ENCODE measurements around the gene DPH7.
"Not testable (repeated sequence)": the region's sequence is repeated elsewhere in the genome, so short reads cannot be mapped to it uniquely, and the experiment has no call there.

The DPH7 gene

DNA sequence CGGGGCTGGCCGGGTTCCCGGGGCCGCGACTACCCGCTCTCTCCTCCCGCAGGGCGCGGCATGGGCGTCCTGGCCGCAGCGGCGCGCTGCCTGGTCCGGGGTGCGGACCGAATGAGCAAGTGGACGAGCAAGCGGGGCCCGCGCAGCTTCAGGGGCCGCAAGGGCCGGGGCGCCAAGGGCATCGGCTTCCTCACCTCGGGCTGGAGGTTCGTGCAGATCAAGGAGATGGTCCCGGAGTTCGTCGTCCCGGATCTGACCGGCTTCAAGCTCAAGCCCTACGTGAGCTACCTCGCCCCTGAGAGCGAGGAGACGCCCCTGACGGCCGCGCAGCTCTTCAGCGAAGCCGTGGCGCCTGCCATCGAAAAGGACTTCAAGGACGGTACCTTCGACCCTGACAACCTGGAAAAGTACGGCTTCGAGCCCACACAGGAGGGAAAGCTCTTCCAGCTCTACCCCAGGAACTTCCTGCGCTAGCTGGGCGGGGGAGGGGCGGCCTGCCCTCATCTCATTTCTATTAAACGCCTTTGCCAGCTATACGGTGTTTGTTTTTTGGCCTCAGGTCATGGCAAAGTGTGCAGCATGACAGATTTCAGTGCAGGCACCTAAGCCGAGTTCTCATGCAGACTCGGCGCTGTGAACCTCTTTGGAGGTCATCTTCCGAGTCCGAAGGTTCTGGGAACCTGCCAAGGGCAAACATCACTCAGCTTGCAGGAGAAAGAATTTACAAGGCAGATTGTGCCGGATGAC is 26.5 kb downstream of the DPH7 start:
- H3K9ac ChIP-seq (ENCODE audit: low read length): peak overlapping the region; percentile 37

DNA sequence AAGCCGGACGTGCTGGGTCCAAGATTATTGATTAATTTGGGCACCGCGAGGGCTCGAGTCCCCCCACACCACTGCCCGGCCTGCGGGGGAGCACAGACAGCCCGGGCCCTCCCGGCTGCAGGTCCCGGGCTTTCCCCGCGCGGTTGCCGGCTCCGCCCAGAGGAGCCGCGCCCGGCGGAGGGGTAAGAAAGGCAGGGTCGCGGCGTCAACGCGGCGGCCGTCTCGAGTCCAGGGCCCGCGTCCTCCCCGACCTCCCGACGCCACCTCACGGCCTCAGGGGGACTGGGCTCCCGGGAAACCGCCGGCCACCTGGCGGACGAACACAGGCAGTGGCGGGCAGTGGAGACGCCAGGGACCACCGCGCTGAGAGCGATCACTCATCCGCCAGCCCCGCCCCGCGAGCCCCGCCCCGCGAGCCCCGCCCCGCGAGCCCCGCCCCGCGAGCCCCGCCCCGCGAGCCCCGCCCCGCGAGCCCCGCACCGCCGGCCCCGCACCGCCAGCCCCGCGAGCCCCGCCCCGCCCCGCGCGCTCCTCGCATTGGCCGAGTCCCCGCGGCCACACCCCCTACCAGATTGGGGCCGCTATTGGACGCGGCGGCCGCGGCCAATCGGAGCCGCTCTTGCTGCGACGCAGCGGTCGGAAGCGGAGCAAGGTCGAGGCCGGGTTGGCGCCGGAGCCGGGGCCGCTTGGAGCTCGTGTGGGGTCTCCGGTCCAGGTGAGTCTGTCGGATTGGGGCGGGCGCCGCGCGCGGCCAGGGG is 27.3 kb downstream of the DPH7 start, which contains the start of gene MRPL41:
MRPL41 (plus strand) TSS at position 616 of the 758 bp plus-strand sequence. CDS start 203 bp downstream, outside the sequence.
- H3K27me3 ChIP-seq (ENCODE audit: control insufficient read depth in 1 of 2, insufficient read depth in 2 of 2, low read length in 2 of 2): no peaks in the 10 kb centered on the region
- H3K4me3 ChIP-seq (ENCODE audit: low read depth in 1 of 2, low read length in 2 of 2): peak within 1 kb of the TSS; percentile 53 to 99
- H3K9me3 ChIP-seq (ENCODE audit: low read length): no peaks in the 10 kb centered on the region
- H3K9ac ChIP-seq (ENCODE audit: low read length): peak within 1 kb of the TSS; percentile 37
- H3K27ac ChIP-seq (ENCODE audit: low read depth, low read length): peak within 1 kb of the TSS; percentile 80
- peaks cover 14% of the 10 kb centered on the region for H3K36me3 ChIP-seq (ENCODE audit: insufficient read depth, low read length)
- H3K4me1 ChIP-seq (ENCODE audit: insufficient read depth, low read length): peaks cover 12% of the 10 kb centered on the region

More for the DNA sequence above, 26.5 kb downstream of the DPH7 start:
- Histone ChIP-seq H3K4me3 (ENCODE audit: low read depth in 1 of 2, low read length in 2 of 2) (peak overlapping the region; percentile 53 to 99), H3K27me3 (ENCODE audit: control insufficient read depth in 1 of 2, insufficient read depth in 2 of 2, low read length in 2 of 2) (no peaks in the 10 kb centered on the region), H3K27ac (ENCODE audit: low read depth, low read length) (peak overlapping the region; percentile 80), H3K4me1 (ENCODE audit: insufficient read depth, low read length) (peaks cover 12% of the 10 kb centered on the region), H3K9me3 (ENCODE audit: low read length) (no peaks in the 10 kb centered on the region), H3K36me3 (ENCODE audit: insufficient read depth, low read length) (peaks cover 20% of the 10 kb centered on the region)

DNA sequence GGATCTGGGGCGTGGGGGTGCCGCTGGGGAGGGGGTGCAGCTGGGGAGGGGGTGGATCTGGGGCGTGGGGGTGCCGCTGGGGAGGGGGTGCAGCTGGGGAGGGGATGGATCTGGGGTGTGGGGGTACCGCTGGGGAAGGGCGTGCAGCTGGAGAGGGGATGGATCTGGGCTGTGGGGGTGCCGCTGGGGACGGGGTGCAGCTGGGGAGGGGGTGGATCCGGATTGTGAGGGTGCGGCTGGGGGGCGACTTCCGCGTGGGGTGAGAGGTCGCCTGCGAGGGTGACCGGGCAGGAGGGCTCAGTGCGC is 27.8 kb downstream of the DPH7 start:
- H3K36me3 ChIP-seq (ENCODE audit: insufficient read depth, low read length): peaks cover 12% of the 10 kb centered on the region
- peak overlapping the region; percentile 49 to 68 for H3K4me3 ChIP-seq (ENCODE audit: low read depth in 1 of 2, low read length in 2 of 2)
- not testable (repeated sequence) for H3K9me3 ChIP-seq (ENCODE audit: low read length); H3K27me3 ChIP-seq (ENCODE audit: control insufficient read depth in 1 of 2, insufficient read depth in 2 of 2, low read length in 2 of 2); H3K9ac ChIP-seq (ENCODE audit: low read length); H3K4me1 ChIP-seq (ENCODE audit: insufficient read depth, low read length)
- peak overlapping the region; percentile 68 for H3K27ac ChIP-seq (ENCODE audit: low read depth, low read length)

DNA sequence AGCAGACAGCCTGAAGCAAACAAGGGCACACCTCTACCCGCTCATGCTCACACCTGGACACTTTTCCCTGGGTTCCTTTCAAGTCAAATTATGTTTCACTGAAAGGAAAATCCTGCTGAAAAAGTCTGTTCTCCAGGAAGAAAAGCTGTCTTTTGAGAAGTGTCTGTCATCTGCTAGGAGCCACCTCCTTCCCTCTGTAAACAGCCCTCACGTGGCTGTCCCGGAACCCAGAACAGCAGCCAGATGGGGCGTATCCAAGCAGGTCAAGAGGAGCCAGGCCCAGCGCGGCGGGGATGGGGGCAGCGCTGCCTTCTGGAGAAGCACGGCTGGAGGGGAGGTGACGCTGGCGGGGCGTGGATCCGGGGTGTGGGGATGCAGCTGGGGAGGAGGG is 28.5 kb downstream of the DPH7 start, which contains the start of gene PNPLA7:
PNPLA7 (minus strand) TSS at position 172 of the 391 bp plus-strand sequence. CDS start 205 bp downstream, outside the sequence.
- H3K4me3 ChIP-seq (ENCODE audit: low read depth in 1 of 2, low read length in 2 of 2): peak within 1 kb of the TSS; percentile 55 to 68
- H3K36me3 ChIP-seq (ENCODE audit: insufficient read depth, low read length): peaks cover 7% of the 10 kb centered on the region
- no peaks in the 10 kb centered on the region for H3K27me3 ChIP-seq (ENCODE audit: control insufficient read depth in 1 of 2, insufficient read depth in 2 of 2, low read length in 2 of 2)
- H3K27ac ChIP-seq (ENCODE audit: low read depth, low read length): peak within 1 kb of the TSS; percentile 68
- H3K9ac ChIP-seq (ENCODE audit: low read length): peak within 1 kb of the TSS; percentile 41
- peaks cover 7% of the 10 kb centered on the region for H3K4me1 ChIP-seq (ENCODE audit: insufficient read depth, low read length)
- H3K9me3 ChIP-seq (ENCODE audit: low read length): no peaks in the 10 kb centered on the region

DNA sequence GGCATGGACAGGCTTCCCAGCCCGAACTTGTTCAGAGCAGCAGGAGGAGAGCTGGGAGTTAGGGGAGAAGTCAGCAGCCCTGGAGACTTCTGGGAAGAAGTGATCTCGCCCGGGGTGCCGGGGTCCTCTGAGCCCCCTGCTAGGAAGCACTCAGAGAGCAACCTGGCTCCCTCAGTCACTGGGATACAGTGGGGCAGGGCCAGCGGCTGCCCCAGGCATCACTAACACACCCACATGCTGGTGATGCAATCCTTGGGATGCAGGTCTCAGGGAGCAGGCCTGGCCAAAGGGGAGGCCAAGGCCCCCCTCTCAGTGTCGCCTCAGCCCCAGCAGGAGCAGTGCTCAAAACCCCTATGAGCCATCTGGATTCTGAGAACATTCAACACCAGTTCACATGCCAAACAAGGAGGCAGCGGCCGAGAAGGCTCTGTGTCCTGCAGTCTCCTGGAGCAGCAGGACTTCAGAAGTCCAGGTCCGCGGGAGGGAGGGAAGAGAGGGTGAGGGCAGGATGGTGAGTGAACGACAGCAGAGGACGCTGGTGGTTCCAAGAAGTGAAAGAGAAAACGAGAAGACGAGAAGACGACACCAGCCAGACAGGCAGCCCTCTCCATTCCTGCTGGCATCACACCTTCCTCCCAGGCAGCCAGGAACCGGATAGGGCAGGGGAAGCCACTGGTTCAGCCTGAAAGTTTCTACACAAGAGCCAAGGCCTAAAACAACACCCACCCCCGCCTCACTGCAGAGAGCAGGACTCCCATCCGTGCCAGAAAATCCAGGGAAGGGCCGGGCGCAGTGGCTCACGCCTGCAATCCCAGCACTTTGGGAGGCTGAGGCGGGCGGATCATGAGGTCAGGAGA is 30.8 kb downstream of the DPH7 start:
- Histone ChIP-seq H3K27ac (ENCODE audit: low read depth, low read length) (no peak overlapping the region), H3K27me3 (ENCODE audit: control insufficient read depth in 1 of 2, insufficient read depth in 2 of 2, low read length in 2 of 2) (no peaks in the 10 kb centered on the region), H3K9ac (ENCODE audit: low read length) (no peak overlapping the region), H3K4me1 (ENCODE audit: insufficient read depth, low read length) (peaks cover 7% of the 10 kb centered on the region), H3K4me3 (ENCODE audit: low read depth in 1 of 2, low read length in 2 of 2) (no peak overlapping the region), H3K36me3 (ENCODE audit: insufficient read depth, low read length) (no peaks in the 10 kb centered on the region), H3K9me3 (ENCODE audit: low read length) (no peaks in the 10 kb centered on the region)

DNA sequence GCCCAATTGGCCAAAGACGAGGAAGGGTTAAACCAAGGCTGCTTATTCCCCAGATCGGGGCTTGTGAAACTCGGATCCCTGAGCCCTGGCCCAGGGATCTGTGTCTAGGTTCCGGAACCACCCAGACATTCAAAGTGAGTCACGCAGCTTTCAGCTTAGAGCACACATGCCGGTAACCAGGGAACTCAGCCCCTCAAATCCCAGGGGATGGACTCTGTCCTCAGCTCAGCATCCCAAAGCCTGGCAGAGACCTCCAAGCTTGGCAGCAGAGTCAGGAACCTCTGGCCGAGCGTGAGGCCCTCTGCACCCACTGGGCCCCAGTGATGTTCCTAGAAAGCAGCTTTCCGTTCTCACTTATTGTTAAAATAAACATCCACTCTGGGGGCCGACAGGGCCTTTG is 33.6 kb downstream of the DPH7 start:
- Histone ChIP-seq H3K4me3 (ENCODE audit: low read depth in 1 of 2, low read length in 2 of 2) (no peak overlapping the region), H3K4me1 (ENCODE audit: insufficient read depth, low read length) (peaks cover 5% of the 10 kb centered on the region), H3K9me3 (ENCODE audit: low read length) (no peaks in the 10 kb centered on the region), H3K27ac (ENCODE audit: low read depth, low read length) (no peak overlapping the region), H3K36me3 (ENCODE audit: insufficient read depth, low read length) (no peaks in the 10 kb centered on the region), H3K27me3 (ENCODE audit: control insufficient read depth in 1 of 2, insufficient read depth in 2 of 2, low read length in 2 of 2) (no peaks in the 10 kb centered on the region), H3K9ac (ENCODE audit: low read length) (no peak overlapping the region)

DNA sequence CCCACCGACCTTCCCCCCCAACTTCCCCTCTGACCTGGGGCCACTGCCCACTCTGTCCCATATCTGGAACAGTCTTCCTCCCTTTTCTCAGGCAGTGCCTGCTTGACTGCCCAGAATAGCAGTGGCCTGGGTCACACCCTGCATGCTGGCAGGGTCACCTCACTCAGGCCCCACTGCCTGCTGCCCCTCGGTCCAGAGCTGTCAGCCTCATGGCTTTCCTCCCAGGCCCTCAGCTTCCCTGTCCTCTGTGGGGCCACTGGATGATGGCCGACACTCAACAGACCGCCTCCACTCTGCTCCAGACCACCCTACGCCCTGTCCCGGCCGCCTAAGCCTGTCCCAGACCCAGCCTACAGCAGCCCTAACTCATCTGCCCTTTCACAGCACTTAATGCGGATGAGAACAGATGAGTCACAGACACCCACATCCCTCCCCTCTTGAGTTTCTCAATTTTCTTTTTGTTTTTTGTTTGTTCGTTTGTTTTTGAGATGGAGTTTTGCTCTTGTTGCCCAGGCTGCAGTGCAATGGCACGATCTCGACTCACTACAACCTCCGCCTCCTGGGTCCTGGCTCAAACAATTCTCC is 34.5 kb downstream of the DPH7 start:
- Histone ChIP-seq H3K9ac (ENCODE audit: low read length) (no peak overlapping the region), H3K27ac (ENCODE audit: low read depth, low read length) (no peak overlapping the region)

DNA sequence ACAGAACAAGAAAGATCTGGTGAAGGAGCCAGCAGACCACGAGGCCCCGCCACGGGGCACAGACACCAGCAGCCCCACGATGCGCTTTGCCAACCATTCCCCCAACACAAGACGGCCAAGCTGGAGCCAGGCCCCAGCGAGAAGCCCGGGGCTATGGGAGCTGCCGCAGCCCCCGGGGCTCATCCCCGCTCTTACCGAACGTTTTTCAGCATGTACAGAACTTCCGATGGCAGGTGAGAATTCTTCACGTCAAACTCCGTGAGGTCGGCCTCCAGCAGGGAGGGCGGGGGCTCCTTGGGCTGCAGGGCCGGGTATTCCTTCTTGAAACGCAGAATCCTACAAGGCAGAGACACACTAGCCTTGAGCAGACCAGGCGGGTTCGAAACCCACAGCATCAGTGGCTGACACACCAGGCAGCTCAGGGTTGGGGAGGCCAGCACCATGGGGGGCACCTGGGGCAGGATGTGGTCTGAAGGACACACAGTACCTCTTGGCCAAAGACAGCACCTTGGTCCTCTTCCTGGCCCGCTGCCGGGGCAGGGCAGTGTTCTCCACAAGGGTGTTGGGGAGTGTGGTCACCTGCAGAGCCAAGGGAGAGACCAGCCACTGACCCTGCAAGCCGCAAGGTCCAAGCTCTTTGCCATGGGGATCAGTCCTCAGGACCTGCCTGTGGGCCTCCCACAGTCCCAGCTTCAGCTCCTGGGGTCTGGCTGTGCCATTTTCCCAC is 35.3 kb downstream of the DPH7 start:
- Histone ChIP-seq H3K27ac (ENCODE audit: low read depth, low read length) (no peak overlapping the region), H3K36me3 (ENCODE audit: insufficient read depth, low read length) (no peaks in the 10 kb centered on the region), H3K4me1 (ENCODE audit: insufficient read depth, low read length) (no peaks in the 10 kb centered on the region), H3K9ac (ENCODE audit: low read length) (no peak overlapping the region), H3K4me3 (ENCODE audit: low read depth in 1 of 2, low read length in 2 of 2) (no peak overlapping the region), H3K27me3 (ENCODE audit: control insufficient read depth in 1 of 2, insufficient read depth in 2 of 2, low read length in 2 of 2) (no peaks in the 10 kb centered on the region), H3K9me3 (ENCODE audit: low read length) (no peaks in the 10 kb centered on the region)

More for the DNA sequence above, 34.5 kb downstream of the DPH7 start:
- H3K4me1 ChIP-seq (ENCODE audit: insufficient read depth, low read length): no peaks in the 10 kb centered on the region
- H3K27me3 ChIP-seq (ENCODE audit: control insufficient read depth in 1 of 2, insufficient read depth in 2 of 2, low read length in 2 of 2): no peaks in the 10 kb centered on the region
- H3K9me3 ChIP-seq (ENCODE audit: low read length): no peaks in the 10 kb centered on the region
- H3K36me3 ChIP-seq (ENCODE audit: insufficient read depth, low read length): no peaks in the 10 kb centered on the region
- no peak overlapping the region for H3K4me3 ChIP-seq (ENCODE audit: low read depth in 1 of 2, low read length in 2 of 2)

DNA sequence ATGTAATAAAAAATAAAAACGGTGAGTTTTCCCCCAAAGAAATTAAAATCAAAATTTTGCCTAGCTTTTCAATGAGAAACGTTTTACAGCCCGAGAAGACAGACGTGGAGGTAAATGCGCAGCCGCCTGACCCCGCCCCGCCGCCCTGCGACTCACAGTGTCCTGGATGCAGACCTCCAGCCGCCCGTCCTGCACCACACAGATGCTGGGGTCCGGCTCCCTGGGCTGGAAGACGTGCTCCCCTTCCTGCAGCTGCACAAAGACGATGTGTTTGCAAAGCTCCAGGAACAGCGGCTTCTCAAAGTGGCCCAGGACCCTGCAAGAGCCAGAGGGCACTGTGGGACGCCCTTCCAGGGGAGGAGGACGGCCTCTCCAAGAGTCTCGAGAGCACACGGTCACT is 36.2 kb downstream of the DPH7 start:
- Histone ChIP-seq H3K9ac (ENCODE audit: low read length) (no peak overlapping the region), H3K4me3 (ENCODE audit: low read depth in 1 of 2, low read length in 2 of 2) (no peak overlapping the region), H3K9me3 (ENCODE audit: low read length) (no peaks in the 10 kb centered on the region), H3K27me3 (ENCODE audit: control insufficient read depth in 1 of 2, insufficient read depth in 2 of 2, low read length in 2 of 2) (no peaks in the 10 kb centered on the region), H3K36me3 (ENCODE audit: insufficient read depth, low read length) (no peaks in the 10 kb centered on the region), H3K4me1 (ENCODE audit: insufficient read depth, low read length) (no peaks in the 10 kb centered on the region), H3K27ac (ENCODE audit: low read depth, low read length) (no peak overlapping the region)

DNA sequence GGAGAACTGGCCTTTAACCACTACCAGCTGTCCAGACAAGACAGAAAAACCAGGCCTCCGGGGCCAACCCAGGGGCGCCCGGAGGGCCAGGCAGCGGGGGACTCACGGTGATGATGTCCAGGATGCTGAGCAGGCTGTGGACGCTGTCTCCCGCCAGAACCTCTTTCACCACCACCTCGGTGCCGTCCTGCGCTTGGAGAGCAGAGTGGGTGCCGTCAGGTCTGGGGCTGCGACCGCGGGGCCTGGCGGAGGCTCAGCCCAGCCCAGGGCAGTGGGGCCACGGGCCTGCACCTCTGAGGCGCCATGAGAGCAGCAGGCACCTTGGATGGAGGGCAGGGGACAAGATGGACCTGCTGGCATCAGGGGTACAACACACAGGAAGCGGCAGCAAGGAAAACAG is 38.2 kb downstream of the DPH7 start:
- Histone ChIP-seq H3K9ac (ENCODE audit: low read length) (no peak overlapping the region), H3K27ac (ENCODE audit: low read depth, low read length) (no peak overlapping the region), H3K27me3 (ENCODE audit: control insufficient read depth in 1 of 2, insufficient read depth in 2 of 2, low read length in 2 of 2) (no peaks in the 10 kb centered on the region), H3K9me3 (ENCODE audit: low read length) (no peaks in the 10 kb centered on the region), H3K4me3 (ENCODE audit: low read depth in 1 of 2, low read length in 2 of 2) (no peak overlapping the region), H3K36me3 (ENCODE audit: insufficient read depth, low read length) (no peaks in the 10 kb centered on the region), H3K4me1 (ENCODE audit: insufficient read depth, low read length) (no peaks in the 10 kb centered on the region)
